Stimulated activated naive B cell treated with anti-CD40 and anti-IgM and Interleukin-4, amounts not matched to agents 10 μg/mL and 1 μg/mL and 100 μg/mL, for 72 hours (primary cell): ENCODE measurements around the gene SLC43A1.

Experiments
- ATAC-seq, 2 donors: fragments of 150-1000 bp; cut with Tn5 transposase; replicated peaks; 2 replicates each; pipeline ENCODE4 v1.10.0; 2021; ENCODE audit warnings: moderate library complexity in 1 of 2
- DNase-seq: peaks from one replicate; pipeline ENCODE4 v3.0.0; 2021
- H3K27ac Mint-ChIP-seq: one replicate; pipeline ENCODE4 v1.8.0; 2022; ENCODE audit warnings: mild to moderate bottlenecking, mixed read lengths
- H3K27me3 Mint-ChIP-seq, 2 donors: one replicate each; pipeline ENCODE4 v1.8.0; 2022; ENCODE audit warnings: mixed read lengths in 2 of 2
- H3K36me3 Mint-ChIP-seq, 2 donors: one replicate each; pipeline ENCODE4 v1.8.0; 2022; ENCODE audit warnings: mixed read lengths in 2 of 2, mild to moderate bottlenecking in 1 of 2
- H3K4me1 Mint-ChIP-seq, 2 donors: one replicate each; pipeline ENCODE4 v1.8.0; 2022; ENCODE audit warnings: mixed read lengths in 2 of 2, mild to moderate bottlenecking in 1 of 2
- H3K4me3 Mint-ChIP-seq, 2 donors: one replicate each; pipeline ENCODE4 v1.8.0; 2022; ENCODE audit warnings: mild to moderate bottlenecking in 2 of 2, mixed read lengths in 2 of 2, moderate library complexity in 1 of 2
- H3K9me3 Mint-ChIP-seq, 2 donors: one replicate each; pipeline ENCODE4 v1.8.0; 2022; ENCODE audit warnings: mixed read lengths in 2 of 2, mild to moderate bottlenecking in 1 of 2

SLC43A1 gene

GRCh38 chr11:57475191-57475590, 40.3 kb downstream of the SLC43A1 start:
- Mint-ChIP-seq H3K4me1 (peaks cover 32 to 57% of the 10 kb centered on the region in 2 donors), H3K27me3 (peaks cover 23 to 29% of the 10 kb centered on the region in 2 donors), H3K27ac (no peak overlapping the region), H3K36me3 (no peaks in the 10 kb centered on the region), H3K9me3 (no peaks in the 10 kb centered on the region), H3K4me3 (no peak overlapping the region)
- ATAC-seq (no peak), DNase-seq (no peak)

- no peak overlapping the region for H3K27ac Mint-ChIP-seq
Measured at GRCh38 chr11:57474803-57475115, 40.7 kb downstream of the SLC43A1 start.

GRCh38 chr11:57474017-57474802, 41.3 kb downstream of the SLC43A1 start:
- peaks cover 25 to 49% of the 10 kb centered on the region in 2 donors for H3K4me1 Mint-ChIP-seq
- no peaks in the 10 kb centered on the region for H3K36me3 Mint-ChIP-seq
- ATAC-seq (peak; percentile 28 to 44), DNase-seq (no peak)
- no peaks in the 10 kb centered on the region for H3K9me3 Mint-ChIP-seq
- H3K27me3 Mint-ChIP-seq = peaks cover 18 to 29% of the 10 kb centered on the region in 2 donors
- peak overlapping the region; percentile 2 to 57 for H3K4me3 Mint-ChIP-seq
- peak overlapping the region; percentile 84 for H3K27ac Mint-ChIP-seq

More at GRCh38 chr11:57474803-57475115, 40.7 kb downstream of the SLC43A1 start:
- Mint-ChIP-seq H3K9me3 (no peaks in the 10 kb centered on the region), H3K27me3 (peaks cover 23 to 29% of the 10 kb centered on the region in 2 donors), H3K4me1 (peaks cover 30 to 54% of the 10 kb centered on the region in 2 donors), H3K4me3 (no peak overlapping the region), H3K36me3 (no peaks in the 10 kb centered on the region)
- ATAC-seq = no peak
- no peak for DNase-seq

GRCh38 chr11:57473285-57473841, 42.1 kb downstream of the SLC43A1 start:
- ATAC-seq (no peak), DNase-seq (no peak)
- Mint-ChIP-seq H3K36me3 (no peaks in the 10 kb centered on the region), H3K4me3 (no peak overlapping the region), H3K9me3 (no peaks in the 10 kb centered on the region), H3K27ac (peak overlapping the region; percentile 42), H3K4me1 (peaks cover 25 to 48% of the 10 kb centered on the region in 2 donors), H3K27me3 (peaks cover 18 to 29% of the 10 kb centered on the region in 2 donors)

GRCh38 chr11:57471496-57471895, 44.0 kb downstream of the SLC43A1 start:
- Mint-ChIP-seq H3K4me1 (peaks cover 20 to 35% of the 10 kb centered on the region in 2 donors), H3K36me3 (no peaks in the 10 kb centered on the region), H3K27ac (no peak overlapping the region), H3K27me3 (peaks cover 12 to 13% of the 10 kb centered on the region in 2 donors), H3K4me3 (no peak overlapping the region), H3K9me3 (no peaks in the 10 kb centered on the region)
- no peak for ATAC-seq
- DNase-seq = no peak

GRCh38 chr11:57469268-57469667, 46.2 kb downstream of the SLC43A1 start:
- H3K27me3 Mint-ChIP-seq = peaks cover 6 to 12% of the 10 kb centered on the region in 2 donors
- no peaks in the 10 kb centered on the region for H3K36me3 Mint-ChIP-seq
- no peaks in the 10 kb centered on the region for H3K9me3 Mint-ChIP-seq
- no peak overlapping the region for H3K4me3 Mint-ChIP-seq
- peaks cover 11 to 13% of the 10 kb centered on the region in 2 donors for H3K4me1 Mint-ChIP-seq
- ATAC-seq (no peak), DNase-seq (no peak)
- no peak overlapping the region for H3K27ac Mint-ChIP-seq

- Mint-ChIP-seq H3K4me1 (peaks cover 3% of the 10 kb centered on the region in 2 donors), H3K36me3 (no peaks in the 10 kb centered on the region), H3K27me3 (peaks cover 0 to 6% of the 10 kb centered on the region in 2 donors), H3K9me3 (no peaks in the 10 kb centered on the region), H3K4me3 (no peak overlapping the region), H3K27ac (no peak overlapping the region)
- ATAC-seq (no peak), DNase-seq (no peak)
Measured at GRCh38 chr11:57468276-57468675, 47.2 kb downstream of the SLC43A1 start.

GRCh38 chr11:57467508-57468157, 47.9 kb downstream of the SLC43A1 start:
- no peaks in the 10 kb centered on the region for H3K36me3 Mint-ChIP-seq

GRCh38 chr11:57466680-57467079, 48.8 kb downstream of the SLC43A1 start:
- Mint-ChIP-seq H3K4me3 (no peak overlapping the region), H3K27me3 (peaks cover 10 to 11% of the 10 kb centered on the region in 2 donors), H3K9me3 (no peaks in the 10 kb centered on the region), H3K36me3 (no peaks in the 10 kb centered on the region), H3K4me1 (no peaks in the 10 kb centered on the region), H3K27ac (no peak overlapping the region)
- no peak for DNase-seq
- no peak for ATAC-seq

More at GRCh38 chr11:57467508-57468157, 47.9 kb downstream of the SLC43A1 start:
- no peak for ATAC-seq
- no peak overlapping the region for H3K27ac Mint-ChIP-seq
- peaks cover 0 to 1% of the 10 kb centered on the region in 2 donors for H3K4me1 Mint-ChIP-seq
- H3K9me3 Mint-ChIP-seq = no peaks in the 10 kb centered on the region
- H3K4me3 Mint-ChIP-seq = no peak overlapping the region
- no peak for DNase-seq
- peaks cover under 1 to 5% of the 10 kb centered on the region in 2 donors for H3K27me3 Mint-ChIP-seq

GRCh38 chr11:57464539-57465181, 50.8 kb downstream of the SLC43A1 start:
- Mint-ChIP-seq H3K27me3 (peaks cover 28% of the 10 kb centered on the region in 2 donors), H3K4me1 (peaks cover 5 to 7% of the 10 kb centered on the region in 2 donors), H3K9me3 (no peaks in the 10 kb centered on the region), H3K36me3 (no peaks in the 10 kb centered on the region), H3K27ac (no peak overlapping the region), H3K4me3 (no peak overlapping the region)
- no peak for ATAC-seq
- no peak for DNase-seq

GRCh38 chr11:57463671-57464538, 51.6 kb downstream of the SLC43A1 start:
- Mint-ChIP-seq H3K4me3 (no peak overlapping the region), H3K4me1 (peaks cover 9 to 15% of the 10 kb centered on the region in 2 donors), H3K36me3 (no peaks in the 10 kb centered on the region), H3K27me3 (peaks cover 33 to 35% of the 10 kb centered on the region in 2 donors), H3K9me3 (no peaks in the 10 kb centered on the region), H3K27ac (no peak overlapping the region)
- no peak for ATAC-seq
- no peak for DNase-seq

GRCh38 chr11:57462597-57462996, 52.9 kb downstream of the SLC43A1 start:
- ATAC-seq = no peak
- Mint-ChIP-seq H3K36me3 (no peaks in the 10 kb centered on the region), H3K27me3 (peaks cover 42 to 45% of the 10 kb centered on the region in 2 donors), H3K4me1 (peaks cover 18 to 27% of the 10 kb centered on the region in 2 donors), H3K9me3 (no peaks in the 10 kb centered on the region), H3K4me3 (no peak overlapping the region), H3K27ac (no peak overlapping the region)
- no peak for DNase-seq

GRCh38 chr11:57461841-57462489, 53.5 kb downstream of the SLC43A1 start:
- Mint-ChIP-seq H3K4me3 (peak overlapping the region in 1 of 2 donors; percentile 35), H3K4me1 (peaks cover 22 to 33% of the 10 kb centered on the region in 2 donors), H3K36me3 (no peaks in the 10 kb centered on the region), H3K27ac (no peak overlapping the region), H3K9me3 (no peaks in the 10 kb centered on the region), H3K27me3 (peaks cover 45 to 51% of the 10 kb centered on the region in 2 donors)
- DNase-seq (no peak), ATAC-seq (no peak)
